Effector memory CD4-positive, alpha-beta T cell (primary cell): ENCODE data around the gene TNFSF13B.
"Not testable (repeated sequence)": the region's sequence is repeated elsewhere in the genome, so short reads cannot be mapped to it uniquely, and the experiment has no call there.

Experiments used
- DNase-seq, 3 donors: peaks; one replicate each; pipeline ENCODE4 v3.0.0-alpha.2; 2020
- H3K27ac ChIP-seq: 2 replicates; pipeline ENCODE4 v1.7.0; 2013; ENCODE audit warnings: mild to moderate bottlenecking, low read length, moderate library complexity; ENCODE audit not compliant: insufficient read depth, poor library complexity, severe bottlenecking
- H3K27me3 ChIP-seq: replicated peaks from 2 replicates; pipeline ENCODE4 v1.7.0; 2013; ENCODE audit warnings: mild to moderate bottlenecking, low read length; ENCODE audit not compliant: insufficient read depth, control insufficient read depth, poor library complexity, severe bottlenecking
- H3K36me3 ChIP-seq: 2 replicates; pipeline ENCODE4 v1.7.0; 2013; ENCODE audit warnings: mild to moderate bottlenecking, low read length, moderate library complexity; ENCODE audit not compliant: control insufficient read depth, insufficient read depth
- H3K4me1 ChIP-seq: 2 replicates; pipeline ENCODE4 v1.7.0; 2013; ENCODE audit warnings: low read length, mild to moderate bottlenecking; ENCODE audit not compliant: control insufficient read depth, insufficient read depth, poor library complexity, severe bottlenecking
- H3K4me3 ChIP-seq: 2 replicates; pipeline ENCODE4 v1.7.0; 2013; ENCODE audit warnings: low read length, low read depth, mild to moderate bottlenecking; ENCODE audit not compliant: insufficient read depth, poor library complexity, severe bottlenecking
- H3K9me3 ChIP-seq: 2 replicates; pipeline ENCODE4 v1.7.0; 2013; ENCODE audit warnings: mild to moderate bottlenecking, low read length, moderate library complexity; ENCODE audit not compliant: control insufficient read depth

TNFSF13B gene

DNA sequence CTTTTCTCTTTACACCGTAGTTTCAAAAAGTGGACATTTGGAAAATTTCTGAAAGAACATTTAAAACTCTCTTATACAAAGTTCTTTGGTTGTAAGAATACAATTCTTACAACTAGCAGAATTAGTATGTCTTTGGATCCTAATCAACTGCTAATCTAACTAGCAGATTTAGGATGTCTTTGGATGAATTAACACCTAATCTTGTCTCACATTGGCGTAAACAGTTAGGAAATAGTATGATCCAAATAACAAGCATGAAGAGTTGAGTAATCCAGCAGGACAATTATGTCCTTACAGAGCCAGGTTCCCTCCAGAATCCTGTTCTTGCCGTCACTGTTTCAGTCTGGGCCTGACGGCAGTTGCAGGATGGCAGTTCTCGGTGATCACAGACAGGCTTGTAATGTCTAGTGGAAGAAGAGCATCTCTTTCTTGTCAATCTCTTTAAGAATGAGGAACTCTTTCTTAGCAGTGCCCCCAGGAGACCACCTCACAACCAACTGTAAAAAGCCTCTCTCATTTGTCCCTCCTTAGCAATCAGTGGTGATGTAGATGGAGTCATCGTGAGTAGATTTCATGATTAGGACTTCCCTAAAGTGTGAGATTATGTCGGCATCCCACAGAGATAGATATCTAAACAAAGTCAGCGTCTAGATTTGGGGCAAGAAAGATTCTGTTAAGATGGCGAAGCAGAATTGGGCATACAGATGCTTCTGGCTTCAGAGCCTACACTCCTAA, 5.7 kb upstream of the TNFSF13B start:
- no peaks in the 10 kb centered on the region for H3K9me3 ChIP-seq
- H3K4me3 ChIP-seq = no peak overlapping the region
- no peaks in the 10 kb centered on the region for H3K4me1 ChIP-seq
- no peaks in the 10 kb centered on the region for H3K27me3 ChIP-seq
- no peaks in the 10 kb centered on the region for H3K36me3 ChIP-seq
- H3K27ac ChIP-seq = no peak overlapping the region
- no peak for DNase-seq

DNA sequence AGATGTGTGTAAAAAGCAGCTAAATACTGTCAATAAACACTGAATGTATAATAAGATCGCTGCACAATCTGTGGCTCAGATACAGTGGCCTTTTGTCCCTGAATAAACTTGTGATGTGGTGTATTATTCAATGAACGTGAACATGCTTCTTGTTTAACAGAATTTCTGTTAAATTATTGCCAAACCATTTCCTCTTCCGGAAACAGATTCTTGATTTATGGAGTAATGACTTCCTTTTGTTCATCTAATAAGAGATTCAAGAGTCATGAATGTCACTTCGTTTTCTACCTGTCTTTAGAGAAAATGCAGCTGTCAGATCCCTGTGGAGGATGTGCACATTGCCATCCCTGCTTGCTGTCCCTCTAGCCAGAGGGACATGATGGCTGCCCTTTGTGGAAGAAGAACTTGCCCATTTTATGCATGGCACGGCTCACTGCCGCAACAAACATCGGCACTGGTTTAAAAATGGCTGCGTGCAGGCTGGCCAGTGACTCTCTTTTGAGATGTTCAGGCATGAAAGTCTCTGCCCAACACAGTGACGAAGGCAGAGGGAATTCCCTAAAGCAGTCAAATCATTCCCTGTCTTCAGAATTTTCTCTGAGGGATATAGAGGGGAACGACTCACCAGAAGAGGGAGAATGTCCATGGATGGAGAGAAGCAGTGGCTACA, 3.1 kb upstream of the TNFSF13B start:
- no peak overlapping the region for H3K4me3 ChIP-seq
- no peaks in the 10 kb centered on the region for H3K36me3 ChIP-seq
- H3K4me1 ChIP-seq = no peaks in the 10 kb centered on the region
- no peak for DNase-seq
- no peaks in the 10 kb centered on the region for H3K27me3 ChIP-seq
- no peak overlapping the region for H3K27ac ChIP-seq
- H3K9me3 ChIP-seq = no peaks in the 10 kb centered on the region

DNA sequence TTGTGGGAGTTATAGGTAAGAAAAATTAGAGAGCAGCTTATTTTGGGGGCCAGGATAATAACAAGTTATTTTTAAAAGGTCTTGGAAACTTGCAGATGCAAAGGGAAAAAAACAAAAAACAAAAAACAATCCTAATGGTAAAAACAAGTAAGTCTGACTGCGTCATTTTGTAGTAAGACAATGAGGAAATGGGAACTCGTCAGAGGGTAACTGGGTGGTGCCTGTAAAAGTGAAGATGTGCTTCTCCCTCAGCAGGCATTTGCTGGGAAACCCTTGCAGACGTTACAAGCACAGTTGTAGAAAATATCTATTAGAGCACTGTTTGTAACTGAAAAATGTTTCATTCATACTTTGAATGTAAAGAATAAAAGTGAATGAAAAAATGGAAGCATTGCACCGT, 2.2 kb upstream of the TNFSF13B start:
- no peak overlapping the region for H3K27ac ChIP-seq
- no peaks in the 10 kb centered on the region for H3K4me1 ChIP-seq

DNA sequence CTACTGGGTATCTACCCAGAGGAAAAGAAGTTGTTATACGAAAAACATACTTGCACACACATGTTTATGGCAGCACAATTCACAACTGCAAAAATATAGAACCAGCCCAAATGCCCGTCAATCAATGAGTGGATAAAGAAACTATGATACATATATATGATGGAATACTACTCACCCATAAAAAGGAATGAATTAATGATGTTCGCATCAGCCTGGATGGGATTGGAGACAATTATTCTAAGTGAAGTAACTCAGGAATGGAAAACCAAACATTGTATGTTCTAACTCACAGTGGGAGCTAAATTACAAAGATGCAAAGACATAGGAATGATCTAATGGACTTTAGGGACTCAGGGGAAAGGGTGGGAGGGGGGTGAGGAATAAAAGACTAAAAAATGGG, 1.7 kb upstream of the TNFSF13B start:
- not testable (repeated sequence) for H3K9me3 ChIP-seq, H3K36me3 ChIP-seq, DNase-seq, H3K27me3 ChIP-seq, H3K27ac ChIP-seq, H3K4me1 ChIP-seq, H3K4me3 ChIP-seq

More for the DNA sequence above, 2.2 kb upstream of the TNFSF13B start:
- Histone ChIP-seq H3K4me3 (no peak overlapping the region), H3K36me3 (no peaks in the 10 kb centered on the region), H3K9me3 (no peaks in the 10 kb centered on the region), H3K27me3 (no peaks in the 10 kb centered on the region)
- no peak for DNase-seq

DNA sequence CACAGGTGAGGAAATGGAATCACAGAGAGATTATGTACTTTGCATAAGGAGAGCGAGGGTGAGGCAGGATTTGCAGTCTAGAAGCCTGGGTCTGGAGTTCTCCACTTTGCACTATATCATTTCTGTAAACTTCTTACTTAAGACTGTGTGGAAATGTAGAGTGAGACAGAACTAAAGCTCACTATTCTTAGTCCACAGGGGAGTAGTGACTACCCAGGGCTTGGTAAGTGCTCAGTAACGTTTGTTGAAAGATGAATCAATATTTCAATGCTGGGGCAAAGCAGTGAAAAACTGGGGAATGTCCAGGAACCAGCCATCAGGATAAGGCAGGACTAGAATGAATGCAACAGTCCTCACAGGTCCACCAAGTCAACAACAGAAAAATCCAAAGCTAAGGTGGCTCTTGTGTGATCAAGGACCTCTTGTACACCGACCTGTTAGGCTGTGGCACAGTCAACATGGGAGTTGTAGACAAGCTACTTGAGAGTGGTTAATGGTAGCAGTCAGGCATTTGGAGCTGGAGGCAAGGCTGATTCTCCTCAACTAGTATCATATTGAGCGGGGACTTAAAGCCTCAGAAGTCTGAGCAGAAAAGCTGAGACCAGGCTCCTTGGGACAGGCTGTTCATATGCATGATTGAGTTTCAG, 929 bp upstream of the TNFSF13B start:
- no peak for DNase-seq
- no peaks in the 10 kb centered on the region for H3K9me3 ChIP-seq
- no peaks in the 10 kb centered on the region for H3K27me3 ChIP-seq
- no peak overlapping the region for H3K4me3 ChIP-seq
- H3K4me1 ChIP-seq = no peaks in the 10 kb centered on the region
- H3K27ac ChIP-seq = no peak overlapping the region
- H3K36me3 ChIP-seq = no peaks in the 10 kb centered on the region

DNA sequence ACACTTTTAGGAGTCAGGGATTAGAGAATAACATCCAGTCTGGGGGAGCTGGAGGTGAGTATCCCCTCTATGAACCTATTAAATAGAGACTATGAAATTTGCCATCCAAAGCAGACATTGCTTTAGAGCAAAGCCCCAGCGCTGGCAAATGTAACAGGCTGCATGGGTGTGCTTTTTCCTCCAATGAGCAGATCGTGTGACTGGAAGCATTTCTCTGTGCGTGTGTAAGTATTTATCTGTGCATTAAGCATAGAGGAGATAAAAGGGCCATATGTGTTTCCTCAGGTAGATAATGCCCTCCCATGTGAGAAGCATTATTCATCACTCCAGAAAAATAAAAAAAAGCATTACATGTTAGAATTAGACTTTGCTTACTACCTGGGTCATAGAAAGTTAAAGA, 924 bp downstream of the TNFSF13B start:
- peak overlapping the region; percentile 60 for H3K4me3 ChIP-seq
- H3K36me3 ChIP-seq = no peaks in the 10 kb centered on the region
- H3K27ac ChIP-seq = peak overlapping the region; percentile 56
- no peaks in the 10 kb centered on the region for H3K4me1 ChIP-seq
- no peaks in the 10 kb centered on the region for H3K9me3 ChIP-seq
- no peak for DNase-seq
- no peaks in the 10 kb centered on the region for H3K27me3 ChIP-seq

DNA sequence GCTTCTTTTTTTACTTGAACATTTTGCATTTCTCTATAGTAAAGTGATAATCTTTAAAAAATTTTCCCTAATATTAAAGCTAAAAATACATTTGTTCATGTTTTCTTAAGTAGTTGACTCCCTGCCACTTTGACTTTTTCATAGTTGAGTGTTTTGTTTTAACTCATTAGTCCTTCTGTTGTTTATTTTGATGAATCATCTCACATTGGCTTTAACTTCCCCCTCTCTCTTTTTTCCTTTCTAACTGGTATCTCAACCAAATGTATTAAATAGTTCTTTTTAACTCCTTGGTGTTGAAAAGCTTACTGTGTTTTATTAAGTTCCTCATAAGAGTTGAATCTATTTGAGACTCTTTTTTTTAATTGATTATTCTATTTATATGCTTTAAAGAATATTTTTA, 2.8 kb downstream of the TNFSF13B start:
- no peak overlapping the region for H3K27ac ChIP-seq
- DNase-seq = no peak
- no peak overlapping the region for H3K4me3 ChIP-seq
- no peaks in the 10 kb centered on the region for H3K4me1 ChIP-seq
- H3K9me3 ChIP-seq = no peaks in the 10 kb centered on the region
- no peaks in the 10 kb centered on the region for H3K36me3 ChIP-seq
- no peaks in the 10 kb centered on the region for H3K27me3 ChIP-seq

DNA sequence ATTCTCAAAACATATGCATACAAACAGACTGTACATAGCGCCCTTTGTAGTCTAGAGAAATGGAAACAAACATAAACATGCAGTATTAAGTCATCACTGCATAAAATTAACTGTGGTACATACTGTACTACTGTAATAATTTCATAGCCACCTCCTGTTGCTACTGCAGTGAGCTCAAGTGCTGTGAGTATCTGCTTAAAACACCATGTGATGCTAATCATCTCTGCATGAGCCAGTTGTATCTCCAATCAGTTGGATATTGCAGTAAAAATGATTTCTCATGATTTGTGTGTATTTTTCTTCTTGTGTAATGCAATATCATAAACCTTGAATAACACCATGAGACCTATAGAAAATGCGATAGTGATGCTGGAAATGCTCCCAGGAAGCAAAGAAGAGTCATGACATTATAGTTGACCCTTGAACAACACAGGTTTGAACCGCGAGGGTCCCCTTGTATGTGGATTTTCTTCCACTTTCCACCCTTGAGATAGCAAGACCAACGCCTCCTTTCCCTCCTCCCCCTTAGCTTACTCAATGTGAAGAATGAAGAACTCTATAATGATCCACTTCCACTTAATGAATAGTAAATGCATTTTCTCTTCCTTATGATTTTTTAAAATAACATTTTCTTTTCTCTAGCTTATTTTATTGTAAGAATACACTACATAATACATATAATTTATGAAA, 4.1 kb downstream of the TNFSF13B start:
- no peak overlapping the region for H3K4me3 ChIP-seq
- no peaks in the 10 kb centered on the region for H3K4me1 ChIP-seq
- no peak for DNase-seq
- H3K9me3 ChIP-seq = no peaks in the 10 kb centered on the region
- no peaks in the 10 kb centered on the region for H3K36me3 ChIP-seq
- no peak overlapping the region for H3K27ac ChIP-seq
- H3K27me3 ChIP-seq = no peaks in the 10 kb centered on the region

DNA sequence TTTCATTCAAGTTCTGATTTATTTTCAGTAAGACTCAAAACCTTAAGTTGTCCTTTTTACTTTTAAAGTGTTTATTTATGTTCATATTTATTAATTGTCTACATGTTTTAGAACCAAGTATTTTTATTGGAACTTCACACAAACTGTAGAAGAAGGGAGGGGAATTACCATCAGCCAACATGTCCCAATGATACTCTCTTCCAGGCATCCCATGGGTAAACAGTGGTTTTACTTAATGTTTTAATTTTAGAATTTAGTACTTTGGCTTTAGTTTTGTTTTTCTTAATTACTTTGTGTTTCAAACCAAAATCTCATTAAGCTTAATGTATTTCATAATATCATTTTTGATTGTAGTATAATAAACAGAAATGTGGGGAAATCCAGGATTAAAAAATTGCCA, 5.2 kb downstream of the TNFSF13B start:
- H3K4me3 ChIP-seq = no peak overlapping the region
- no peaks in the 10 kb centered on the region for H3K4me1 ChIP-seq
- H3K27ac ChIP-seq = no peak overlapping the region
- DNase-seq = no peak
- no peaks in the 10 kb centered on the region for H3K27me3 ChIP-seq
- no peaks in the 10 kb centered on the region for H3K36me3 ChIP-seq
- H3K9me3 ChIP-seq = no peaks in the 10 kb centered on the region

DNA sequence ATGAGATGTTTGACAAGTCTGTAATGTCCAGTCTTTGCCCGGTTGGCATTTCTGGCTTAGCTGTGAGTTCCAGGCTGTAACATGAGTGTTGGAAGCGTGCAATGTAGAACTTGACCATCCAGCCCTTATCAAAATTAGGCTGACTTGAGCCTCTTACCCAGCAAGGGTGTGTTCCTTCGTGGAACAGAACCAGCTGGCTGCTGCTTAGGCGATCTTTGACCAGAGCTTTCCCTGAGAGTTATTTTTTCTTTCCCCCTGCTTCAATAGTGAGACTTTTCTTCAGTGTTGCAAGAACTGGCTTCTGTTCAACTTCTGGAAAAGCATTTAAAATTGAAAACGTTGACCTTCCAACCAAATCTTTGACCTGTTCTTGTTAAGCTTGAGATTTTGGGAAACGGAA, 6.5 kb downstream of the TNFSF13B start:
- Histone ChIP-seq H3K4me1 (no peaks in the 10 kb centered on the region), H3K9me3 (no peaks in the 10 kb centered on the region), H3K36me3 (no peaks in the 10 kb centered on the region), H3K4me3 (no peak overlapping the region), H3K27me3 (no peaks in the 10 kb centered on the region), H3K27ac (no peak overlapping the region)
- DNase-seq = no peak
